Panc1 (cell line): ENCODE results near the gene NPHP3. TPM values are rescaled to one million over a fixed set of nuclear protein-coding genes. Genes with fewer than 3 reads are reported as not detected.

Experiments
- ATAC-seq: fragments of 200-7000 bp; cut with Tn5 transposase; 2 replicates; pipeline ENCODE4 v1.9.1; 2020; ENCODE audit warnings: mild to moderate bottlenecking, moderate library complexity
- BruUV-seq: library from RNA; stranded (reverse); fragments of 400-500 nt; replicated peaks from 2 replicates; lab custom pipeline; 2021; lab: Mats Ljungman, UMichigan
- CTCF ChIA-PET: fragments of 300-600 bp; sonication (Branson Sonifier 250); formaldehyde crosslinking; loops from one replicate; lab custom pipeline; 2022; ENCODE audit warnings: antibody characterized with exemption; lab: Charles Lee
- POLR2A ChIA-PET: fragments of 300-600 bp; sonication (Branson Sonifier 250); formaldehyde crosslinking; loops from one replicate; lab custom pipeline; 2022; ENCODE audit warnings: antibody characterized with exemption; lab: Charles Lee
- DNase-seq: peaks from one replicate; pipeline ENCODE4 v3.0.0-alpha.2; 2010; ENCODE audit warnings: low read depth, low spot score
- H3K27ac ChIP-seq: 2 replicates; pipeline ENCODE4 v1.5.1; 2011; ENCODE audit warnings: mild to moderate bottlenecking, low read length, inconsistent platforms
- H3K27me3 ChIP-seq: fragments of 200-500 bp; sonication (Bioruptor generic); 2 replicates; pipeline ENCODE4 v1.6.0; 2014; ENCODE audit warnings: low read length, inconsistent platforms; ENCODE audit not compliant: control insufficient read depth, insufficient read depth
- H3K36me3 ChIP-seq: fragments of 200-500 bp; sonication (Bioruptor generic); 2 replicates; pipeline ENCODE4 v1.5.1; 2014; ENCODE audit warnings: inconsistent platforms, mild to moderate bottlenecking, low read length, moderate library complexity; ENCODE audit not compliant: control insufficient read depth, insufficient read depth
- H3K4me1 ChIP-seq: 2 replicates; pipeline ENCODE4 v1.5.1; 2011; ENCODE audit warnings: inconsistent platforms, mild to moderate bottlenecking, low read length, moderate library complexity; ENCODE audit not compliant: control insufficient read depth, insufficient read depth
- H3K4me3 ChIP-seq, 2 experiments: 2 replicates each; pipeline ENCODE4 v1.5.1; 2011 to 2012; ENCODE audit warnings: low read depth in 2 of 2, low read length in 2 of 2, mild to moderate bottlenecking in 2 of 2, inconsistent platforms in 1 of 2, moderate library complexity in 1 of 2
- H3K9me3 ChIP-seq: fragments of 200-500 bp; sonication (Bioruptor generic); 2 replicates; pipeline ENCODE4 v1.5.1; 2014; ENCODE audit warnings: low read depth, mild to moderate bottlenecking, inconsistent platforms, low read length, moderate library complexity; ENCODE audit not compliant: control insufficient read depth, insufficient read depth
- CTCF ChIP-seq: fragments of 450-650 bp; IDR thresholded peaks from 2 replicates; pipeline ENCODE4 v1.5.1; 2017; ENCODE audit warnings: mild to moderate bottlenecking
- POLR2AphosphoS5 ChIP-seq: IDR thresholded peaks from 2 replicates; pipeline ENCODE4 v1.6.1; 2012; ENCODE audit warnings: mild to moderate bottlenecking, low read depth, low read length, moderate library complexity
- SIN3A ChIP-seq: IDR thresholded peaks from 2 replicates; pipeline ENCODE4 v1.6.1; 2012; ENCODE audit warnings: low read depth, mild to moderate bottlenecking, low read length, moderate library complexity, borderline replicate concordance; ENCODE audit not compliant: insufficient read depth
- TCF7L2 ChIP-seq: IDR thresholded peaks from 2 replicates; pipeline ENCODE4 v1.6.1; 2011; ENCODE audit warnings: mild to moderate bottlenecking, low read depth, low read length, inconsistent platforms
- in situ Hi-C: cut with HindIII; loops from 2 replicates; pipeline ENCODE4 v1.10.0; 2016; ENCODE audit warnings: low sequenced_read_pairs, low pct_unique_long_range_greater_than_20kb
- intact Hi-C: fragments of 100-400 bp; cut with micrococcal nuclease; formaldehyde crosslinking; loops from one replicate; pipeline ENCODE4 v1.10.0; 2022; ENCODE audit not compliant: unreplicated experiment
- total RNA-seq: library from RNA; stranded (reverse); gene quantifications from one replicate; pipeline ENCODE4 v1.2.1, GENCODE V29; 2021; ENCODE audit not compliant: unreplicated experiment
- TF ChIP-seq, protein P1 (sequence below), 2 experiments: IDR thresholded peaks; 2 replicates each; pipeline ENCODE4 v1.6.1; 2011 to 2012; ENCODE audit warnings: low read depth in 2 of 2, control low read depth in 1 of 2, low read length in 1 of 2, mild to moderate bottlenecking in 1 of 2, moderate library complexity in 1 of 2; ENCODE audit not compliant: insufficient read depth in 1 of 2

Gene NPHP3
- total RNA-seq, 1 experiment from 2014 or later, result 34.0 TPM

DNA sequence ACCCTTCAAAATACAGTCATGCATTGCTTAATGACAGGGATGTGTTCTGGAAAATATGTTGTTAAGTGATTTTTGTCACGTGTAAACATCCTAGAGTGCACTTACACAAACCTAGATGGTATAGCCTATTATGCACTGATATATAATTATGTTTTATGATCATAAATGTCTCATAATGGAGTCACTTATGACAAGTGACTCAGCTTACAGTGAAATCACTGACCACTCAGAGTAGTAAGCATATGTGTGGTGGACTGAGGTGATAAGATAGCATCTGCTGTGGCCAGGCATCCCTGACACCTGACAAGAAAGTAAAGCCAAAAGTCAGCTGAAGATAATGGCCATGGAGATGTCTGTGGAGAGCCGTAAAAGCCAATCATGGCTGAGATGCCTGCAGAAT lies 68.0 kb downstream of the NPHP3 start:
- POLR2A ChIA-PET, result no interaction called here
- BruUV-seq, result no TSS peak

DNA sequence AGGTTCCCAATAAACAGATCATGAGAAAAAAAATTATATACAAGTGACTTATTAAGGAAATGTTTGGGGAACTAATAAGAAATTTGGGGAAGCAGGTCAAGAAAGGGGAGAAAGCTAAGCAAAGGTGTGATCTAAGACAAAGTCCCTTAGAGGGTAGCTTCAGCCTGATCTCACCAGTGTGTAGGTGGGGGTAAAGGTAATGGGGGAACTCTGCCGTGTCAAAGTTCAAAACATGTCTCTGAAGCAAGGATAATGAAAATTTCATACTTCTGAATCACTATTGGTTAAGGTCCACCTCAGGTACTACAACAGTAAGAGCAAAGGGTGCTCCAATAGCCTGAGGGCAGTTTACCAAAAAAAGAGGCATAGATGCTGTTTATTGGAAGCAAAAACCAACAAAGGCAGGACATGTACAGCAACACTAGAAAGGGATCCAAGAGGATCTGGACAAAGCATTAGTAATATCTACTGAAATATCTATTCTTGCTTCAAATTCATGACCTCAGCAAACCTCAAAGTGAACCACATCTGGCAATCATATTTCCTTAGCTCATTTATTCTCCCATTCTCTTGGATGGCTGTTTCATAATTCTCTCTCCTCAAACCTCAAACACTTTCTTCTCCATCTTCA lies 69.5 kb downstream of the NPHP3 start:
- H3K4me3 ChIP-seq, result no peak overlapping the region
- TF ChIP-seq CTCF (no peak), TCF7L2 (no peak), SIN3A (no peak), POLR2AphosphoS5 (no peak)
- TF ChIP-seq, protein P1, sequence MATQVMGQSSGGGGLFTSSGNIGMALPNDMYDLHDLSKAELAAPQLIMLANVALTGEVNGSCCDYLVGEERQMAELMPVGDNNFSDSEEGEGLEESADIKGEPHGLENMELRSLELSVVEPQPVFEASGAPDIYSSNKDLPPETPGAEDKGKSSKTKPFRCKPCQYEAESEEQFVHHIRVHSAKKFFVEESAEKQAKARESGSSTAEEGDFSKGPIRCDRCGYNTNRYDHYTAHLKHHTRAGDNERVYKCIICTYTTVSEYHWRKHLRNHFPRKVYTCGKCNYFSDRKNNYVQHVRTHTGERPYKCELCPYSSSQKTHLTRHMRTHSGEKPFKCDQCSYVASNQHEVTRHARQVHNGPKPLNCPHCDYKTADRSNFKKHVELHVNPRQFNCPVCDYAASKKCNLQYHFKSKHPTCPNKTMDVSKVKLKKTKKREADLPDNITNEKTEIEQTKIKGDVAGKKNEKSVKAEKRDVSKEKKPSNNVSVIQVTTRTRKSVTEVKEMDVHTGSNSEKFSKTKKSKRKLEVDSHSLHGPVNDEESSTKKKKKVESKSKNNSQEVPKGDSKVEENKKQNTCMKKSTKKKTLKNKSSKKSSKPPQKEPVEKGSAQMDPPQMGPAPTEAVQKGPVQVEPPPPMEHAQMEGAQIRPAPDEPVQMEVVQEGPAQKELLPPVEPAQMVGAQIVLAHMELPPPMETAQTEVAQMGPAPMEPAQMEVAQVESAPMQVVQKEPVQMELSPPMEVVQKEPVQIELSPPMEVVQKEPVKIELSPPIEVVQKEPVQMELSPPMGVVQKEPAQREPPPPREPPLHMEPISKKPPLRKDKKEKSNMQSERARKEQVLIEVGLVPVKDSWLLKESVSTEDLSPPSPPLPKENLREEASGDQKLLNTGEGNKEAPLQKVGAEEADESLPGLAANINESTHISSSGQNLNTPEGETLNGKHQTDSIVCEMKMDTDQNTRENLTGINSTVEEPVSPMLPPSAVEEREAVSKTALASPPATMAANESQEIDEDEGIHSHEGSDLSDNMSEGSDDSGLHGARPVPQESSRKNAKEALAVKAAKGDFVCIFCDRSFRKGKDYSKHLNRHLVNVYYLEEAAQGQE (IDR thresholded peaks at IDR 0.05; ENCODE audit: insufficient read depth in 1 of 2, low read depth in 2 of 2, low read length in 1 of 2), result no peak
- H3K9me3 ChIP-seq, result no peaks in the 10 kb centered on the region
- ChIA-PET POLR2A (no interaction called here), CTCF (no interaction called here)
- no peak for DNase-seq
- ATAC-seq, result no peak
- intact Hi-C loops (no loop called here), in situ Hi-C loops (no loop called here)
- H3K27ac ChIP-seq, result no peak overlapping the region
- H3K27me3 ChIP-seq, result no peaks in the 10 kb centered on the region
- no TSS peak for BruUV-seq
- H3K4me1 ChIP-seq, result no peaks in the 10 kb centered on the region
- H3K36me3 ChIP-seq, result no peaks in the 10 kb centered on the region

More for the DNA sequence above, 68.0 kb downstream of the NPHP3 start:
- no peaks in the 10 kb centered on the region for H3K9me3 ChIP-seq
- TF ChIP-seq, protein P1 (IDR thresholded peaks at IDR 0.05; ENCODE audit: insufficient read depth in 1 of 2, low read depth in 2 of 2, low read length in 1 of 2), result no peak
- no peak for TF ChIP-seq TCF7L2
- no peak for TF ChIP-seq SIN3A
- TF ChIP-seq CTCF, result no peak
- TF ChIP-seq POLR2AphosphoS5, result no peak
- CTCF ChIA-PET, result no interaction called here
- in situ Hi-C loops, result no loop called here
- DNase-seq (no peak), ATAC-seq (no peak)
- H3K4me1 ChIP-seq, result peaks cover 8% of the 10 kb centered on the region; the same call in 1 of the 2 replicates
- no peaks in the 10 kb centered on the region for H3K27me3 ChIP-seq
- H3K27ac ChIP-seq, result no peak overlapping the region
- H3K36me3 ChIP-seq, result no peaks in the 10 kb centered on the region
- intact Hi-C loops, result no loop called here
- no peak overlapping the region for H3K4me3 ChIP-seq
